Rectal smooth muscle tissue (tissue), 1 donor: ENCODE data around the gene OTOP2.

Source experiments
- H3K27ac ChIP-seq: one replicate; pipeline ENCODE4 v1.7.0; 2013; ENCODE audit warnings: low read depth, low read length, inconsistent platforms
- H3K27me3 ChIP-seq: one replicate; pipeline ENCODE4 v1.7.0; 2013; ENCODE audit warnings: low read length; ENCODE audit not compliant: control insufficient read depth, insufficient read depth
- H3K36me3 ChIP-seq: one replicate; pipeline ENCODE4 v1.7.0; 2013; ENCODE audit warnings: low read length; ENCODE audit not compliant: control insufficient read depth, insufficient read depth
- H3K4me1 ChIP-seq: one replicate; pipeline ENCODE4 v1.7.0; 2013; ENCODE audit warnings: low read length; ENCODE audit not compliant: control insufficient read depth, insufficient read depth
- H3K4me3 ChIP-seq: one replicate; pipeline ENCODE4 v1.7.0; 2013; ENCODE audit warnings: low read length
- H3K9ac ChIP-seq: one replicate; pipeline ENCODE4 v1.7.0; 2013; ENCODE audit warnings: low read length

OTOP2 gene

GRCh38 chr17:74888469-74888868, 35.6 kb upstream of the OTOP2 start:
- no peaks in the 10 kb centered on the region for H3K36me3 ChIP-seq
- peaks cover 19% of the 10 kb centered on the region for H3K27me3 ChIP-seq
- H3K4me1 ChIP-seq = no peaks in the 10 kb centered on the region
- H3K4me3 ChIP-seq = no peak overlapping the region
- H3K9ac ChIP-seq = no peak overlapping the region
- H3K27ac ChIP-seq = no peak overlapping the region

- no peaks in the 10 kb centered on the region for H3K36me3 ChIP-seq
- H3K9ac ChIP-seq = no peak overlapping the region
- H3K27ac ChIP-seq = no peak overlapping the region
- no peaks in the 10 kb centered on the region for H3K4me1 ChIP-seq
- no peak overlapping the region for H3K4me3 ChIP-seq
- H3K27me3 ChIP-seq = peaks cover 25% of the 10 kb centered on the region
Observed at GRCh38 chr17:74890554-74890953, 33.5 kb upstream of the OTOP2 start.

GRCh38 chr17:74892013-74892841, 31.8 kb upstream of the OTOP2 start:
- H3K27ac ChIP-seq = no peak overlapping the region
- no peak overlapping the region for H3K4me3 ChIP-seq
- no peak overlapping the region for H3K9ac ChIP-seq
- no peaks in the 10 kb centered on the region for H3K4me1 ChIP-seq
- no peaks in the 10 kb centered on the region for H3K36me3 ChIP-seq
- H3K27me3 ChIP-seq = peaks cover 23% of the 10 kb centered on the region

GRCh38 chr17:74892974-74893911, 30.8 kb upstream of the OTOP2 start, which contains the start of gene FADS6:
Gene FADS6 (minus strand): TSS chr17:74893633. CDS start chr17:74893595, 38 bp downstream.
- Histone ChIP-seq H3K36me3 (no peaks in the 10 kb centered on the region), H3K4me1 (no peaks in the 10 kb centered on the region), H3K27ac (no peak within 1 kb of the TSS), H3K4me3 (peak within 1 kb of the TSS; percentile 24), H3K27me3 (peaks cover 23% of the 10 kb centered on the region), H3K9ac (no peak within 1 kb of the TSS)

GRCh38 chr17:74893936-74894671, 30.0 kb upstream of the OTOP2 start:
- no peak overlapping the region for H3K27ac ChIP-seq
- H3K4me3 ChIP-seq = no peak overlapping the region
- no peaks in the 10 kb centered on the region for H3K36me3 ChIP-seq
- H3K4me1 ChIP-seq = no peaks in the 10 kb centered on the region
- peaks cover 19% of the 10 kb centered on the region for H3K27me3 ChIP-seq
- no peak overlapping the region for H3K9ac ChIP-seq

- Histone ChIP-seq H3K4me3 (no peak overlapping the region), H3K36me3 (no peaks in the 10 kb centered on the region), H3K27ac (no peak overlapping the region), H3K9ac (no peak overlapping the region), H3K27me3 (peaks cover 9% of the 10 kb centered on the region), H3K4me1 (no peaks in the 10 kb centered on the region)
Observed at GRCh38 chr17:74898376-74898946, 25.6 kb upstream of the OTOP2 start.

- Histone ChIP-seq H3K9ac (no peak overlapping the region), H3K4me3 (no peak overlapping the region), H3K4me1 (no peaks in the 10 kb centered on the region), H3K27me3 (peaks cover 7% of the 10 kb centered on the region), H3K36me3 (no peaks in the 10 kb centered on the region), H3K27ac (no peak overlapping the region)
Observed at GRCh38 chr17:74900208-74900607, 23.9 kb upstream of the OTOP2 start.

GRCh38 chr17:74901353-74902135, 22.5 kb upstream of the OTOP2 start:
- no peak overlapping the region for H3K27ac ChIP-seq
- H3K9ac ChIP-seq = no peak overlapping the region
- H3K27me3 ChIP-seq = peaks cover 7% of the 10 kb centered on the region
- H3K4me3 ChIP-seq = no peak overlapping the region
- H3K36me3 ChIP-seq = no peaks in the 10 kb centered on the region
- H3K4me1 ChIP-seq = no peaks in the 10 kb centered on the region

- Histone ChIP-seq H3K4me3 (no peak overlapping the region), H3K9ac (no peak overlapping the region), H3K36me3 (no peaks in the 10 kb centered on the region), H3K27ac (no peak overlapping the region), H3K4me1 (no peaks in the 10 kb centered on the region), H3K27me3 (peaks cover 7% of the 10 kb centered on the region)
Observed at GRCh38 chr17:74903034-74903433, 21.0 kb upstream of the OTOP2 start.

- H3K27me3 ChIP-seq = peaks cover 7% of the 10 kb centered on the region
- no peak overlapping the region for H3K4me3 ChIP-seq
- H3K36me3 ChIP-seq = no peaks in the 10 kb centered on the region
- no peak overlapping the region for H3K27ac ChIP-seq
- no peak overlapping the region for H3K9ac ChIP-seq
- no peaks in the 10 kb centered on the region for H3K4me1 ChIP-seq
Observed at GRCh38 chr17:74903671-74904070, 20.4 kb upstream of the OTOP2 start.

- Histone ChIP-seq H3K4me1 (no peaks in the 10 kb centered on the region), H3K4me3 (no peak overlapping the region), H3K27ac (no peak overlapping the region), H3K27me3 (peaks cover 7% of the 10 kb centered on the region), H3K36me3 (no peaks in the 10 kb centered on the region), H3K9ac (no peak overlapping the region)
Observed at GRCh38 chr17:74904687-74905409, 19.2 kb upstream of the OTOP2 start.
